Astrocyte (in vitro differentiated cells and primary cell): ENCODE measurements around the gene PLK3. TPM values are rescaled to one million over a fixed set of nuclear protein-coding genes. Genes with fewer than 3 reads are reported as not detected.

Experiments
- DNase-seq: peaks from one replicate; pipeline ENCODE4 v3.0.0-alpha.2; 2010; ENCODE audit warnings: low read depth
- FAIRE-seq: peaks from 2 replicates; lab custom pipeline; 2011; peaks lifted over from hg19 to GRCh38; lab: Jason Lieb, UNC
- H2AFZ ChIP-seq: 2 replicates; pipeline ENCODE4 v1.6.0; 2012; ENCODE audit warnings: low read depth, low read length, inconsistent platforms
- H3K27ac ChIP-seq: 2 replicates; pipeline ENCODE4 v1.5.1; 2011; ENCODE audit warnings: low read depth, low read length, inconsistent platforms
- H3K27me3 ChIP-seq: 2 replicates; pipeline ENCODE4 v1.6.0; 2011; ENCODE audit warnings: low read length, inconsistent platforms; ENCODE audit not compliant: insufficient read depth
- H3K36me3 ChIP-seq: 2 replicates; pipeline ENCODE4 v1.5.1; 2011; ENCODE audit warnings: low read length, inconsistent platforms; ENCODE audit not compliant: insufficient read depth
- H3K4me1 ChIP-seq: 2 replicates; pipeline ENCODE4 v1.5.1; 2011; ENCODE audit warnings: low read length, inconsistent platforms; ENCODE audit not compliant: insufficient read depth
- H3K4me2 ChIP-seq: 2 replicates; pipeline ENCODE4 v1.6.0; 2012; ENCODE audit warnings: low read length, inconsistent platforms
- H3K4me3 ChIP-seq: 2 replicates; pipeline ENCODE4 v1.5.1; 2011; ENCODE audit warnings: low read depth, mild to moderate bottlenecking, low read length, inconsistent platforms; ENCODE audit not compliant: insufficient read depth
- H3K79me2 ChIP-seq: 2 replicates; pipeline ENCODE4 v1.6.0; 2012; ENCODE audit warnings: mild to moderate bottlenecking, low read length, inconsistent platforms; ENCODE audit not compliant: insufficient read depth
- H3K9ac ChIP-seq: 2 replicates; pipeline ENCODE4 v1.6.0; 2012; ENCODE audit warnings: mild to moderate bottlenecking, low read length, inconsistent platforms
- H3K9me3 ChIP-seq: 2 replicates; pipeline ENCODE4 v1.5.1; 2012; ENCODE audit warnings: low read depth, mild to moderate bottlenecking, low read length, inconsistent platforms; ENCODE audit not compliant: insufficient read depth
- H4K20me1 ChIP-seq: 2 replicates; pipeline ENCODE4 v1.6.0; 2012; ENCODE audit warnings: low read length, inconsistent platforms; ENCODE audit not compliant: insufficient read depth
- H3K27ac Mint-ChIP-seq: one replicate; pipeline ENCODE4 v1.8.0; 2021; ENCODE audit warnings: mild to moderate bottlenecking, mixed read lengths; ENCODE audit not compliant: unreplicated experiment
- H3K27me3 Mint-ChIP-seq: one replicate; pipeline ENCODE4 v1.8.0; 2021; ENCODE audit warnings: low read depth, mixed read lengths; ENCODE audit not compliant: unreplicated experiment
- H3K36me3 Mint-ChIP-seq: one replicate; pipeline ENCODE4 v1.8.0; 2021; ENCODE audit warnings: low read depth, mixed read lengths; ENCODE audit not compliant: unreplicated experiment
- H3K4me1 Mint-ChIP-seq: one replicate; pipeline ENCODE4 v1.8.0; 2021; ENCODE audit warnings: low read depth, mixed read lengths; ENCODE audit not compliant: unreplicated experiment
- H3K4me3 Mint-ChIP-seq: one replicate; pipeline ENCODE4 v1.8.0; 2021; ENCODE audit warnings: mild to moderate bottlenecking, moderate library complexity, mixed read lengths; ENCODE audit not compliant: unreplicated experiment
- H3K9me3 Mint-ChIP-seq: one replicate; pipeline ENCODE4 v1.8.0; 2021; ENCODE audit warnings: mild to moderate bottlenecking, mixed read lengths; ENCODE audit not compliant: unreplicated experiment
- CTCF ChIP-seq: IDR thresholded peaks from 2 replicates; pipeline ENCODE4 v1.5.1; 2011; ENCODE audit warnings: low read depth, mild to moderate bottlenecking, inconsistent platforms, low read length, moderate library complexity; ENCODE audit not compliant: insufficient read depth
- EZH2 ChIP-seq: IDR thresholded peaks from 2 replicates; pipeline ENCODE4 v1.6.1; 2012; ENCODE audit warnings: mild to moderate bottlenecking, low read length, inconsistent platforms; ENCODE audit not compliant: insufficient read depth
- total RNA-seq: library from RNA; stranded (reverse); gene quantifications from 2 replicates; pipeline ENCODE4 v1.2.1, GENCODE V29; 2021

Gene PLK3
- total RNA-seq, 1 donor from 2014 or later: 66.4 TPM

DNA sequence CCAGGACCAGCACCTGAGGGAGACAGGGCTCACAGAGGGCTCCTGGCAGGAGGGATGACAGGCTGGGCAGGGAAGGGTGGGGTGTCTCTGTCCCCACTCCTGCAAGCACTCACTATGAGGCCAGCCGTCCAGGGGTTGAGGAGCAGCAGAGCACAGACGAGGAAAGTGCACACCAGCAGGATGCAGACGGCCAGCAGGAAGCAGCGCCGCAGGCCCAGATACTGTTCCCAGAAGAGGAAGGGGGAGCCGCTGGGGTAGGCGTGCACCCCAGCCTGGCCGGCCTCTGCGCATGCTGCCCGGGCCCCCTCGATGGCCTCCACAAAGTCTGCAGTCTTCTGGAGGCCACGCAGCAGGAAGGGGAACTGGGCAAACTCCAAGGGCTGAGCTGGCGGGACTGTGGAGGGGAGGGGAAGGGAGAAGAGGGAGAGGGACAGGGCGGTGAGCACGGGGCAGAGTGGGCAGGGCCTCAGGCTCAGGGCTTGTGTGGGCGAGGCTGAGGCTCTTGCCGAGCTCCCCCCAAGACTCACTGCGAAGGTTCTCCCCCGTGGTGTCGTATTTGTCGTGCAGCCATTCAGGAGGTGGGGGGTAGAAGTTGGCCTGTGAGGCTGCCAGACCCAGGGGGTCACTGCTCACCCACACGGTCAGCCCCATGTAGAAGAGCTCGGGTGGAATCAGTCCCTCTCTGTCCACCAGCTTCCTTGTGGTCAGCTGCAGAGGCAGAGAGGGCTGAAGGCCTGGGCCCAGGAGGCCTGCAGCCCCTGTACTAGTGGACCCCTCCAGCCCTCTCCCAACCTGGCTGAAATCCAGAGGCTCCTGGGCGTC lies 26.4 kb downstream of the PLK3 start:
- no peak overlapping the region for H3K9ac ChIP-seq
- no peaks in the 10 kb centered on the region for H3K79me2 ChIP-seq
- Mint-ChIP-seq H3K36me3 (peaks cover 8% of the 10 kb centered on the region), H3K4me1 (no peaks in the 10 kb centered on the region), H3K4me3 (no peak overlapping the region), H3K27ac (no peak overlapping the region), H3K9me3 (peaks cover 13% of the 10 kb centered on the region), H3K27me3 (peaks cover 4% of the 10 kb centered on the region)
- no peak overlapping the region for H3K27ac ChIP-seq
- no peaks in the 10 kb centered on the region for H3K36me3 ChIP-seq
- H4K20me1 ChIP-seq: no peaks in the 10 kb centered on the region
- DNase-seq (no peak), FAIRE-seq (no peak)
- H2AFZ ChIP-seq: no peak overlapping the region
- TF ChIP-seq CTCF (no peak), EZH2 (no peak)
- no peaks in the 10 kb centered on the region for H3K9me3 ChIP-seq
- H3K4me3 ChIP-seq: no peak overlapping the region
- no peaks in the 10 kb centered on the region for H3K4me1 ChIP-seq
- H3K27me3 ChIP-seq: no peaks in the 10 kb centered on the region
- H3K4me2 ChIP-seq: no peak overlapping the region

DNA sequence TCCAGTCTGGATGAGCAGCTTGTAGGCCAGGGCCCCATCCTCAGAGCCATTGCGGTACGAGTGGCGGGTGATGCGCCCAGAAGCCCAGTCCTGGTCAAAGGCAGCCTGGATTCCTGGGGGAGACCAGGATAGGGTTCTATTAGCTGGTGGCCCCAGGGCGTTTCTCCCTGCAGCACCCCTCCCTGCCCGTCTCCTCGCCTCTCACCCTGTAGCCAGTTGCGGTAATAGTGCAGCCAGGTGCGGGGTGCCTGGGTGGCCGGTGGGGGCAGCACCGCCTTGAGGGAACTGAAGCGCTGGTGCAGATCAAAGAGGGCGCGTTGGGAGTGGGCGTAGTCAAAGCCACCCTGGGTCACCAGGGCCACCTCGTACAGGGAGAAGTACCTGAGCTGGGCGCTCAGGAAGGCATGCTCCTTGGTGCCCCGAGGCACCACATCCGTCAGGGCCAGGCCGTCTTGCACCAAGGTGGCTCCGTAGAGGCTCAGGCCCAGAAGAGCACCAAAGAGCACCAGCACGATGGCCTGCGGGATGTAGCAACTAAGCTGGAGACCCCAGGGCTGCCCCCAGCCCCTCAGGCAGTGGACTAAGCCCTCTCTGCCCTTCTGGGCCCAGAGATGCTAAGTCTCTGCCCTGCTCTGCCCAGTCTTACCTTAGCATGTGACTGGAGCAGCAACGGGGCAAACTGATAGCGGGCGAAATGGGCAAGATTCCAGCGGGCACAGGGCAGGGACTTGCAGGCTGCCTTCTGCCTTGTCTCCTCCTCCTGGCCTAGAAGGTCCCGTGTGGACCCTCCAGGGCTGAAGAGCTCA lies 27.2 kb downstream of the PLK3 start:
- H3K27me3 Mint-ChIP-seq: peaks cover 8% of the 10 kb centered on the region
- no peaks in the 10 kb centered on the region for H3K4me1 Mint-ChIP-seq
- no peaks in the 10 kb centered on the region for H3K9me3 ChIP-seq
- H3K9ac ChIP-seq: no peak overlapping the region
- H3K79me2 ChIP-seq: no peaks in the 10 kb centered on the region
- no peak overlapping the region for H3K4me3 Mint-ChIP-seq
- FAIRE-seq (no peak), DNase-seq (no peak)
- H3K27ac ChIP-seq: no peak overlapping the region
- H3K27me3 ChIP-seq: no peaks in the 10 kb centered on the region
- no peak overlapping the region for H3K4me3 ChIP-seq
- no peak overlapping the region for H3K4me2 ChIP-seq
- peaks cover 15% of the 10 kb centered on the region for H3K9me3 Mint-ChIP-seq
- H4K20me1 ChIP-seq: no peaks in the 10 kb centered on the region
- TF ChIP-seq EZH2 (no peak), CTCF (no peak)
- peaks cover 8% of the 10 kb centered on the region for H3K36me3 Mint-ChIP-seq
- no peak overlapping the region for H2AFZ ChIP-seq
- H3K36me3 ChIP-seq: no peaks in the 10 kb centered on the region
- no peaks in the 10 kb centered on the region for H3K4me1 ChIP-seq
- H3K27ac Mint-ChIP-seq: no peak overlapping the region
